Measurements from ENCODE around the gene GRIK4.

GRIK4 gene

GRCh38 chr11:120698918-120699317 lies 187.4 kb downstream of the GRIK4 start:
- Histone ChIP-seq H3K9me3 (ENCODE audit: control insufficient read depth in 2 of 2, low read length in 2 of 2) (no peaks in the 10 kb centered on the region), H3K9ac (ENCODE audit: low read depth in 1 of 2, low read length in 2 of 2) (no peak overlapping the region), H3K4me1 (ENCODE audit: control insufficient read depth in 2 of 2, insufficient read depth in 2 of 2, low read length in 2 of 2) (no peaks in the 10 kb centered on the region), H3K36me3 (ENCODE audit: control insufficient read depth in 2 of 2, insufficient read depth in 2 of 2, low read length in 2 of 2) (no peaks in the 10 kb centered on the region), H3K27ac (ENCODE audit: low read depth in 2 of 2, low read length in 2 of 2) (no peak overlapping the region), H3K27me3 (ENCODE audit: control insufficient read depth in 2 of 2, insufficient read depth in 2 of 2, low read length in 2 of 2) (no peaks in the 10 kb centered on the region), H3K4me3 (ENCODE audit: low read length in 2 of 2) (no peak overlapping the region)

DNA sequence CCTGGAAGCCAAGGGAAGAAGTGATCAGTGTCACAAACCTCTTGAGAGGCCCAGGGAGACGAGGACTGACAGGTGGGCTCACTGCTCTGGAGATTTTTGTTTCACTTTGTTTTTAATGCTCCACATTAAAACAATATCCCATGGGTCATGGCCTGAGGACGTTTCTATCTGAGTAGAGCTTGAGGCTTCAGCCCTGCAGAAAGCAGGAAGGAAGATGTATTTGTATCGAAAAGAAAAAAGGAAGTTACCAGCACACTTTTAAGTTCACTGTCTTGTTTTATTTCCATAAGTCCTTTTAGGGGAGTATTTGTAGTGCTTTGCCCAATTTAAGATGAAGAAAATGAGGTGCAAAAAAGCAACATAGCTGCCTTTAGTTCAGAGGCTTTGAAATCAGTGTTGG lies 191.1 kb downstream of the GRIK4 start:
- Histone ChIP-seq H3K36me3 (ENCODE audit: control insufficient read depth in 2 of 2, insufficient read depth in 2 of 2, low read length in 2 of 2) (no peaks in the 10 kb centered on the region), H3K4me3 (ENCODE audit: low read length in 2 of 2) (no peak overlapping the region), H3K27ac (ENCODE audit: low read depth in 2 of 2, low read length in 2 of 2) (peak overlapping the region in 1 of 2 donors; percentile 35), H3K9me3 (ENCODE audit: control insufficient read depth in 2 of 2, low read length in 2 of 2) (peaks cover 2% of the 10 kb centered on the region in 2 donors), H3K27me3 (ENCODE audit: control insufficient read depth in 2 of 2, insufficient read depth in 2 of 2, low read length in 2 of 2) (no peaks in the 10 kb centered on the region), H3K9ac (ENCODE audit: low read depth in 1 of 2, low read length in 2 of 2) (no peak overlapping the region), H3K4me1 (ENCODE audit: control insufficient read depth in 2 of 2, insufficient read depth in 2 of 2, low read length in 2 of 2) (no peaks in the 10 kb centered on the region)

DNA sequence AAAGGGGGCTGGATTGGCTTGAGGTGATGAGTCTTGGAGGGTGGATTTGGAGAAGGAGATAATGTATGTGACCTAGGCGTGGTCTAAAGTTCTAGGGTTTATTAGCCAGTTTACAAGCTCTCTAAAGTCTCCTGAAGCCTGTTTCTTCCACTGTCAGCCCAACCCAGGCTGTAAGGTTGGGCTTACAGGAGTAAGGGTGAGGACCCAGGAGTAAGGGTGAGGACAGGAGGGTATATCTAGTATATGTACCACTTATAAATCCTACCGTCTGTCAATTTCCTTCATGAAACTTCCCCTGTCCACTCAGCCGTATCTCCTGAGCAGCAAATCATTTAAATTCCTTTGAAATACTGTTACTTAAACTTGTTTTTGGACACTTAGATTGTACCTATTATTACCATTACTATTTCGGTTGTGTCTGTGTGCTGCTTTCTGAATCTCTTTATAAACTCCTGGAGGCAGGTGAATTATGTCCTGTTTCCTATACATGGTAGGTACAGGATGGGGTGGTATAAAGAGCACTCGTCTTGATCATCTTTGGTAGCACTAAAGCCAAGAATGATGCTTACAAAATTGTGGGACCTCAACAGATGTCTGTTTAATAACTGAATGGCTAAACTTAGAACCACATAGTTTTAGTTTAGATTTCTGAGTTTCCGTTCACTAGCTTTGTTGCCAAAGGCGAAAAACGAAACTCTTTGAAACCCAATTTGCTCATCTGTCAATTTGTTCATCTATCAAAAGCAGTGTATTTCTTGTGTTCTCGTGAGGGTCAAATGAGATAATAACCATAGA lies 192.0 kb downstream of the GRIK4 start:
- H3K4me1 ChIP-seq (ENCODE audit: control insufficient read depth in 2 of 2, insufficient read depth in 2 of 2, low read length in 2 of 2): no peaks in the 10 kb centered on the region
- H3K9ac ChIP-seq (ENCODE audit: low read depth in 1 of 2, low read length in 2 of 2): no peak overlapping the region
- H3K27ac ChIP-seq (ENCODE audit: low read depth in 2 of 2, low read length in 2 of 2): peak overlapping the region in 1 of 2 donors; percentile 35
- H3K9me3 ChIP-seq (ENCODE audit: control insufficient read depth in 2 of 2, low read length in 2 of 2): peaks cover 4 to 6% of the 10 kb centered on the region in 2 donors
- H3K4me3 ChIP-seq (ENCODE audit: low read length in 2 of 2): no peak overlapping the region
- H3K36me3 ChIP-seq (ENCODE audit: control insufficient read depth in 2 of 2, insufficient read depth in 2 of 2, low read length in 2 of 2): no peaks in the 10 kb centered on the region
- H3K27me3 ChIP-seq (ENCODE audit: control insufficient read depth in 2 of 2, insufficient read depth in 2 of 2, low read length in 2 of 2): no peaks in the 10 kb centered on the region

DNA sequence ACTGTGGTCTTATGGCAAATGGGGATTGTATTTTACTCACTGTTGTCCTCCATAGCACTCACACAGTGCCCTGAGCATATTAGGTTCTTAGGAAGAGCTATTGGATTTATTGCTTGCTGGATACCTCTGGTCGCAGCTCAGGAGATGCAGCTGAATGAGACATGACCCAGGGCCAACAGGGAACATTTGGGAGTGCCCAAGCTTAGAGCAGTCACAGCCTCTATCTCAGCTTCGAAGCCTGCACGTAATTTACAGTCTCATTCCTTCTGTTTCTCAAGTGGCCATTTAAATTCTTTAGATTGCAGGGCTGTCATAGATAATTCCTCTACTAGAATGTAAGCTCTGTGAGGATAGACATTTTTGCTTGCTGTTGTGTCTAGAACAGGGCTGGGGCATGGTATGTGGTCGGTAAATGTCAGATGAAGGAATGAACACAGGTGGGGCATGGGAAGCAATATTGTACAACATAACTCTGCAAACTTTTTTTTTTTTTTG lies 192.8 kb downstream of the GRIK4 start:
- H3K27ac ChIP-seq (ENCODE audit: low read depth in 2 of 2, low read length in 2 of 2): peak overlapping the region in 1 of 2 donors; percentile 29
- no peaks in the 10 kb centered on the region for H3K4me1 ChIP-seq (ENCODE audit: control insufficient read depth in 2 of 2, insufficient read depth in 2 of 2, low read length in 2 of 2)
- H3K4me3 ChIP-seq (ENCODE audit: low read length in 2 of 2): no peak overlapping the region
- H3K36me3 ChIP-seq (ENCODE audit: control insufficient read depth in 2 of 2, insufficient read depth in 2 of 2, low read length in 2 of 2): no peaks in the 10 kb centered on the region
- no peaks in the 10 kb centered on the region for H3K27me3 ChIP-seq (ENCODE audit: control insufficient read depth in 2 of 2, insufficient read depth in 2 of 2, low read length in 2 of 2)
- H3K9ac ChIP-seq (ENCODE audit: low read depth in 1 of 2, low read length in 2 of 2): no peak overlapping the region
- H3K9me3 ChIP-seq (ENCODE audit: control insufficient read depth in 2 of 2, low read length in 2 of 2): peaks cover 4 to 6% of the 10 kb centered on the region in 2 donors

DNA sequence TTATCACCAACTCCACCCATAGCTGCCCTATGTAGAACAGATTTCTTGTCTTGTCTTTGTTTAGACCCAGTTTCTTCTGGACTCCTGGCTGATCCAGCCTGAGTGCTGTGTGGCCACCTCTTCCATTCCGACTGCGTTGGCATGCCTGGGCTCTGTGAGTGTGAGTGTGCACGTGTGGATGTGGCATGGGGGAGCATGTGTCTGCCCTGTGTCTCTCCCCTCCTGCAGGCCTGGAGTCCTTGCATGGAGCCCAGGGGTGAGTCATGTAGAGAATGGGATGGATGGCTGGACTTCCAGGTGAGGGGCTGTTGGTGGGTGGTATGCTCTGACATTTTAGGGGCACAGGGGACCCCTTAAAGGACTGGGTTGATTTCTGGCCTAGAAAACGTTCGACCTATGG lies 194.7 kb downstream of the GRIK4 start:
- Histone ChIP-seq H3K4me1 (ENCODE audit: control insufficient read depth in 2 of 2, insufficient read depth in 2 of 2, low read length in 2 of 2) (peaks cover 0 to under 1% of the 10 kb centered on the region in 2 donors), H3K36me3 (ENCODE audit: control insufficient read depth in 2 of 2, insufficient read depth in 2 of 2, low read length in 2 of 2) (no peaks in the 10 kb centered on the region), H3K9ac (ENCODE audit: low read depth in 1 of 2, low read length in 2 of 2) (no peak overlapping the region), H3K27me3 (ENCODE audit: control insufficient read depth in 2 of 2, insufficient read depth in 2 of 2, low read length in 2 of 2) (no peaks in the 10 kb centered on the region), H3K9me3 (ENCODE audit: control insufficient read depth in 2 of 2, low read length in 2 of 2) (peaks cover 4 to 6% of the 10 kb centered on the region in 2 donors), H3K4me3 (ENCODE audit: low read length in 2 of 2) (no peak overlapping the region), H3K27ac (ENCODE audit: low read depth in 2 of 2, low read length in 2 of 2) (no peak overlapping the region)

DNA sequence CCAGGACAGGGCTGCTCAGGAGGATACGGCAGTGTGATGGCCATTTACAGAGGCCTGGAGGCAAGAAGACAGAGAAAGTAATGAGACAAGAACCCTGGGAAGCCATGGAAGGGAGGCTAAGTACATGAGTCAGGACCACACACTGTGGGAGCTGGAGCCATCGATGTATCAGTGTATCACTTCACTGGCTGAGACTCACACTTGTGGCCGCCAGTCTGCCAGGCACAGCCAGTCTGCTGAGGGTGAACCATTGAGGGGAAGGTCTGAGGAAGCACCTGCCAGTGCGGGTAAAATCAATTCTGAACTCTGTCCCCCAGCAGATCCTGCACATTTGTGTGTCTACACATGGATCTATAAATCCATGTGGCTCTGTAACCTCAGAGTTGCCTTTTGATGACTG lies 195.6 kb downstream of the GRIK4 start:
- Histone ChIP-seq H3K4me3 (ENCODE audit: low read length in 2 of 2) (no peak overlapping the region), H3K27me3 (ENCODE audit: control insufficient read depth in 2 of 2, insufficient read depth in 2 of 2, low read length in 2 of 2) (no peaks in the 10 kb centered on the region), H3K36me3 (ENCODE audit: control insufficient read depth in 2 of 2, insufficient read depth in 2 of 2, low read length in 2 of 2) (no peaks in the 10 kb centered on the region), H3K9ac (ENCODE audit: low read depth in 1 of 2, low read length in 2 of 2) (no peak overlapping the region), H3K27ac (ENCODE audit: low read depth in 2 of 2, low read length in 2 of 2) (no peak overlapping the region), H3K9me3 (ENCODE audit: control insufficient read depth in 2 of 2, low read length in 2 of 2) (peaks cover 4 to 6% of the 10 kb centered on the region in 2 donors), H3K4me1 (ENCODE audit: control insufficient read depth in 2 of 2, insufficient read depth in 2 of 2, low read length in 2 of 2) (peaks cover 0 to 2% of the 10 kb centered on the region in 2 donors)

DNA sequence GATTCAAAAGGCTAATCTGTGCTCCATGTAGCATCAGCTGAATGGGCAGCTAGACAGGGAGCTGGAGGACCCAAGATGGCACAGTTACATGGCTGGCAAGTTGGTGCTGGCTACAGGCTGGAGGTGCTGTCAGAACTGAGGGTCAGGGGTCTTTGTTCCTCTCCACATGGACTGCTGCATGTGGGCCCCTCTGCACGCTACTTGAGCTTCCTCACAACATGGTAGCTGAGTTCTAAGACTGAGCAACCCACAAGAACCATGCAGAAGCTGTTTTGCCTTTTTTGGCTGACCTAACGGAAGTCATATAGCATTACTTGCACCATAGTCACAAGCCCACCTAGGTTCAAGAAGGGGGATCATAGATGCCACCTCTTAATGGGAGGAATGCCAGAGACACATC lies 196.1 kb downstream of the GRIK4 start:
- Histone ChIP-seq H3K36me3 (ENCODE audit: control insufficient read depth in 2 of 2, insufficient read depth in 2 of 2, low read length in 2 of 2) (no peaks in the 10 kb centered on the region), H3K27ac (ENCODE audit: low read depth in 2 of 2, low read length in 2 of 2) (no peak overlapping the region), H3K9me3 (ENCODE audit: control insufficient read depth in 2 of 2, low read length in 2 of 2) (peaks cover 4 to 6% of the 10 kb centered on the region in 2 donors), H3K9ac (ENCODE audit: low read depth in 1 of 2, low read length in 2 of 2) (no peak overlapping the region), H3K4me1 (ENCODE audit: control insufficient read depth in 2 of 2, insufficient read depth in 2 of 2, low read length in 2 of 2) (peaks cover 0 to 2% of the 10 kb centered on the region in 2 donors), H3K4me3 (ENCODE audit: low read length in 2 of 2) (no peak overlapping the region), H3K27me3 (ENCODE audit: control insufficient read depth in 2 of 2, insufficient read depth in 2 of 2, low read length in 2 of 2) (no peaks in the 10 kb centered on the region)

GRCh38 chr11:120708511-120709183 lies 197.1 kb downstream of the GRIK4 start:
- H3K9me3 ChIP-seq (ENCODE audit: control insufficient read depth in 2 of 2, low read length in 2 of 2): peaks cover 4 to 6% of the 10 kb centered on the region in 2 donors
- peaks cover 0 to 2% of the 10 kb centered on the region in 2 donors for H3K4me1 ChIP-seq (ENCODE audit: control insufficient read depth in 2 of 2, insufficient read depth in 2 of 2, low read length in 2 of 2)
- H3K27ac ChIP-seq (ENCODE audit: low read depth in 2 of 2, low read length in 2 of 2): no peak overlapping the region
- no peak overlapping the region for H3K9ac ChIP-seq (ENCODE audit: low read depth in 1 of 2, low read length in 2 of 2)
- no peaks in the 10 kb centered on the region for H3K27me3 ChIP-seq (ENCODE audit: control insufficient read depth in 2 of 2, insufficient read depth in 2 of 2, low read length in 2 of 2)
- H3K4me3 ChIP-seq (ENCODE audit: low read length in 2 of 2): no peak overlapping the region
- no peaks in the 10 kb centered on the region for H3K36me3 ChIP-seq (ENCODE audit: control insufficient read depth in 2 of 2, insufficient read depth in 2 of 2, low read length in 2 of 2)

- H3K9ac ChIP-seq (ENCODE audit: low read depth in 1 of 2, low read length in 2 of 2): no peak overlapping the region
- no peaks in the 10 kb centered on the region for H3K27me3 ChIP-seq (ENCODE audit: control insufficient read depth in 2 of 2, insufficient read depth in 2 of 2, low read length in 2 of 2)
- H3K9me3 ChIP-seq (ENCODE audit: control insufficient read depth in 2 of 2, low read length in 2 of 2): peaks cover 4 to 6% of the 10 kb centered on the region in 2 donors
- H3K4me3 ChIP-seq (ENCODE audit: low read length in 2 of 2): no peak overlapping the region
- no peaks in the 10 kb centered on the region for H3K36me3 ChIP-seq (ENCODE audit: control insufficient read depth in 2 of 2, insufficient read depth in 2 of 2, low read length in 2 of 2)
- no peak overlapping the region for H3K27ac ChIP-seq (ENCODE audit: low read depth in 2 of 2, low read length in 2 of 2)
- H3K4me1 ChIP-seq (ENCODE audit: control insufficient read depth in 2 of 2, insufficient read depth in 2 of 2, low read length in 2 of 2): peaks cover 0 to 2% of the 10 kb centered on the region in 2 donors
Measured at GRCh38 chr11:120709808-120710207, 198.3 kb downstream of the GRIK4 start.

All from mucosa of rectum (tissue), 2 donors.